GM23338 (cell line): ENCODE results near the gene GET3. TPM values are rescaled to one million over a fixed set of nuclear protein-coding genes. Genes with fewer than 3 reads are reported as not detected.

Source experiments
- ATAC-seq: fragments of 200-7000 bp; cut with Tn5 transposase; 3 replicates; pipeline ENCODE4 v1.9.1; 2020
- DNase-seq: peaks from one replicate; pipeline ENCODE4 v3.0.0-alpha.2; 2015; ENCODE audit warnings: low spot score
- H2AFZ ChIP-seq: fragments of 200-600 bp; sonication (generic); 2 replicates; pipeline ENCODE4 v1.8.0; 2016; ENCODE audit warnings: antibody characterized with exemption, mild to moderate bottlenecking, moderate library complexity
- H3F3A ChIP-seq: fragments of 200-600 bp; sonication (generic); replicated peaks from 2 replicates; pipeline ENCODE4 v1.8.0; 2017; ENCODE audit warnings: antibody characterized with exemption, mixed run types, low read depth
- H3K27ac ChIP-seq: fragments of 200-600 bp; sonication (generic); 2 replicates; pipeline ENCODE4 v1.6.1; 2016; ENCODE audit warnings: low read depth
- H3K27me3 ChIP-seq: fragments of 200-600 bp; sonication (generic); 2 replicates; pipeline ENCODE4 v1.8.0; 2016; ENCODE audit warnings: mild to moderate bottlenecking, mixed run types, moderate library complexity; ENCODE audit not compliant: insufficient read depth
- H3K36me3 ChIP-seq: fragments of 200-600 bp; sonication (generic); 2 replicates; pipeline ENCODE4 v1.8.0; 2016; ENCODE audit warnings: mild to moderate bottlenecking; ENCODE audit not compliant: insufficient read depth
- H3K4me1 ChIP-seq: fragments of 200-600 bp; sonication (generic); 2 replicates; pipeline ENCODE4 v1.8.0; 2016; ENCODE audit warnings: mild to moderate bottlenecking, moderate library complexity; ENCODE audit not compliant: insufficient read depth
- H3K4me2 ChIP-seq: fragments of 200-600 bp; sonication (generic); 2 replicates; pipeline ENCODE4 v1.7.1; 2017; ENCODE audit warnings: mixed run types
- H3K4me3 ChIP-seq: fragments of 200-600 bp; sonication (generic); 2 replicates; pipeline ENCODE4 v1.6.1; 2016; ENCODE audit warnings: mixed run types
- H3K79me2 ChIP-seq: fragments of 200-600 bp; sonication (generic); replicated peaks from 2 replicates; pipeline ENCODE4 v1.8.0; 2017; ENCODE audit warnings: mild to moderate bottlenecking; ENCODE audit not compliant: insufficient read depth
- H3K9me2 ChIP-seq: fragments of 200-600 bp; sonication (generic); 2 replicates; pipeline ENCODE4 v1.8.0; 2017; ENCODE audit not compliant: insufficient read depth
- H4K20me1 ChIP-seq: fragments of 200-600 bp; sonication (generic); replicated peaks from 2 replicates; pipeline ENCODE4 v1.8.0; 2017; ENCODE audit warnings: mild to moderate bottlenecking; ENCODE audit not compliant: insufficient read depth
- H3K27ac Mint-ChIP-seq: 2 replicates; pipeline ENCODE4 v1.8.0; 2020; ENCODE audit warnings: inconsistent platforms, mild to moderate bottlenecking, moderate library complexity, mixed read lengths
- H3K27me3 Mint-ChIP-seq: 3 replicates; pipeline ENCODE4 v1.8.0; 2022; ENCODE audit warnings: low read depth, mild to moderate bottlenecking, moderate library complexity, mixed read lengths, inconsistent platforms; ENCODE audit not compliant: insufficient read depth, poor library complexity
- H3K36me3 Mint-ChIP-seq: 3 replicates; pipeline ENCODE4 v1.8.0; 2021; ENCODE audit warnings: low read depth, mild to moderate bottlenecking, inconsistent platforms, moderate library complexity, mixed read lengths
- H3K4me1 Mint-ChIP-seq: 3 replicates; pipeline ENCODE4 v1.8.0; 2020; ENCODE audit warnings: mild to moderate bottlenecking, inconsistent platforms, mixed read lengths
- H3K4me3 Mint-ChIP-seq: 3 replicates; pipeline ENCODE4 v1.8.0; 2021; ENCODE audit warnings: moderate library complexity, mild to moderate bottlenecking, inconsistent platforms, mixed read lengths
- H3K9me3 Mint-ChIP-seq: 3 replicates; pipeline ENCODE4 v1.8.0; 2020; ENCODE audit warnings: moderate library complexity, mild to moderate bottlenecking, inconsistent platforms, mixed read lengths
- ETS1 ChIP-seq: IDR thresholded peaks from 2 replicates; pipeline ENCODE4 v1.6.1; 2016; ENCODE audit warnings: antibody characterized with exemption
- ZNF114 ChIP-seq: fragments of 250-450 bp; sonication (Bioruptor Pico); IDR thresholded peaks from 2 replicates; pipeline ENCODE4 v1.5.0; 2020; ENCODE audit warnings: mild to moderate bottlenecking, moderate library complexity
- ZNF462 ChIP-seq: fragments of 250-450 bp; sonication (Bioruptor Pico); IDR thresholded peaks from 2 replicates; pipeline ENCODE4 v1.5.0; 2020; ENCODE audit warnings: mild to moderate bottlenecking, moderate library complexity
- polyA plus RNA-seq: library from polyadenylated mRNA; unstranded; fragments of >200 nt; fragmentation: Nextera tagmentation; extraction: Ambion mirVana; gene quantifications from 2 replicates; pipeline ENCODE4 v1.2.1, GENCODE V29; 2016
- total RNA-seq: library from RNA; depleted of rRNA; stranded (reverse); fragments of >200 nt; shearing (Covaris generic); gene quantifications from 2 replicates; pipeline ENCODE4 v1.2.3, GENCODE V29; 2014

GET3 gene
- total and polyA plus RNA-seq, 2 experiments from 2014 or later = 90.4 to 109 TPM

GRCh38 chr19:12794971-12795381, 57.7 kb downstream of the GET3 start:
- Mint-ChIP-seq H3K27ac (no peak overlapping the region), H3K27me3 (peaks cover 38% of the 10 kb centered on the region), H3K4me3 (no peak overlapping the region), H3K4me1 (peaks cover 24% of the 10 kb centered on the region), H3K9me3 (peaks cover 3% of the 10 kb centered on the region; the same call in 2 of the 3 replicates), H3K36me3 (peaks cover 38% of the 10 kb centered on the region)
- no peaks in the 10 kb centered on the region for H4K20me1 ChIP-seq
- no peak for ATAC-seq
- no peak overlapping the region for H2AFZ ChIP-seq
- H3K4me2 ChIP-seq = no peak overlapping the region
- H3K27me3 ChIP-seq = peaks cover 27% of the 10 kb centered on the region
- DNase-seq = no peak
- H3K27ac ChIP-seq = no peak overlapping the region
- H3K4me1 ChIP-seq = peaks cover 27% of the 10 kb centered on the region
- no peak overlapping the region for H3K4me3 ChIP-seq
- H3K9me2 ChIP-seq = no peaks in the 10 kb centered on the region
- H3K79me2 ChIP-seq = no peaks in the 10 kb centered on the region
- H3K36me3 ChIP-seq = peaks cover 8% of the 10 kb centered on the region; the same call in 1 of the 2 replicates
- peaks cover 30% of the 10 kb centered on the region for H3F3A ChIP-seq
- TF ChIP-seq ZNF114 (no peak), ETS1 (no peak), ZNF462 (CRISPR knock-in tag) (no peak)
